Occipital lobe (tissue), 2 donors: ENCODE data around the gene APOA4. TPM values are rescaled to one million over a fixed set of nuclear protein-coding genes. Genes with fewer than 3 reads are reported as not detected.

Source experiments
- DNase-seq: peaks from one replicate; lab custom pipeline; 2025; lab: John Stamatoyannopoulos, UW
- total RNA-seq: library from RNA; depleted of rRNA; stranded (reverse); fragments of >200 nt; gene quantifications from one replicate; pipeline ENCODE4 v1.2.3, GENCODE V29; 2014

Gene APOA4
- total RNA-seq, 1 donor from 2014 or later = not detected

GRCh38 chr11:116830184-116830912 is 7.2 kb upstream of the APOA4 start:
- DNase-seq = no peak

DNA sequence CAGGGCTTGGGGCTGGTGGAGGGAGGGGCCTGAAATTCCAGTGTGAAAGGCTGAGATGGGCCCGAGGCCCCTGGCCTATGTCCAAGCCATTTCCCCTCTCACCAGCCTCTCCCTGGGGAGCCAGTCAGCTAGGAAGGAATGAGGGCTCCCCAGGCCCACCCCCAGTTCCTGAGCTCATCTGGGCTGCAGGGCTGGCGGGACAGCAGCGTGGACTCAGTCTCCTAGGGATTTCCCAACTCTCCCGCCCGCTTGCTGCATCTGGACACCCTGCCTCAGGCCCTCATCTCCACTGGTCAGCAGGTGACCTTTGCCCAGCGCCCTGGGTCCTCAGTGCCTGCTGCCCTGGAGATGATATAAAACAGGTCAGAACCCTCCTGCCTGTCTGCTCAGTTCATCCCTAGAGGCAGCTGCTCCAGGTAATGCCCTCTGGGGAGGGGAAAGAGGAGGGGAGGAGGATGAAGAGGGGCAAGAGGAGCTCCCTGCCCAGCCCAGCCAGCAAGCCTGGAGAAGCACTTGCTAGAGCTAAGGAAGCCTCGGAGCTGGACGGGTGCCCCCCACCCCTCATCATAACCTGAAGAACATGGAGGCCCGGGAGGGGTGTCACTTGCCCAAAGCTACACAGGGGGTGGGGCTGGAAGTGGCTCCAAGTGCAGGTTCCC is 6.5 kb upstream of the APOA4 start, which contains the start of gene APOC3:
Gene APOC3, plus strand, starts transcription at position 383 of the 659 bp plus-strand sequence. CDS start 676 bp downstream, outside the sequence.
- no peak for DNase-seq

GRCh38 chr11:116828632-116829524 is 5.8 kb upstream of the APOA4 start:
- DNase-seq = no peak

- DNase-seq = no peak
Observed at GRCh38 chr11:116827461-116827860, 4.4 kb upstream of the APOA4 start.

GRCh38 chr11:116826751-116827431 is 3.8 kb upstream of the APOA4 start:
- no peak for DNase-seq

DNA sequence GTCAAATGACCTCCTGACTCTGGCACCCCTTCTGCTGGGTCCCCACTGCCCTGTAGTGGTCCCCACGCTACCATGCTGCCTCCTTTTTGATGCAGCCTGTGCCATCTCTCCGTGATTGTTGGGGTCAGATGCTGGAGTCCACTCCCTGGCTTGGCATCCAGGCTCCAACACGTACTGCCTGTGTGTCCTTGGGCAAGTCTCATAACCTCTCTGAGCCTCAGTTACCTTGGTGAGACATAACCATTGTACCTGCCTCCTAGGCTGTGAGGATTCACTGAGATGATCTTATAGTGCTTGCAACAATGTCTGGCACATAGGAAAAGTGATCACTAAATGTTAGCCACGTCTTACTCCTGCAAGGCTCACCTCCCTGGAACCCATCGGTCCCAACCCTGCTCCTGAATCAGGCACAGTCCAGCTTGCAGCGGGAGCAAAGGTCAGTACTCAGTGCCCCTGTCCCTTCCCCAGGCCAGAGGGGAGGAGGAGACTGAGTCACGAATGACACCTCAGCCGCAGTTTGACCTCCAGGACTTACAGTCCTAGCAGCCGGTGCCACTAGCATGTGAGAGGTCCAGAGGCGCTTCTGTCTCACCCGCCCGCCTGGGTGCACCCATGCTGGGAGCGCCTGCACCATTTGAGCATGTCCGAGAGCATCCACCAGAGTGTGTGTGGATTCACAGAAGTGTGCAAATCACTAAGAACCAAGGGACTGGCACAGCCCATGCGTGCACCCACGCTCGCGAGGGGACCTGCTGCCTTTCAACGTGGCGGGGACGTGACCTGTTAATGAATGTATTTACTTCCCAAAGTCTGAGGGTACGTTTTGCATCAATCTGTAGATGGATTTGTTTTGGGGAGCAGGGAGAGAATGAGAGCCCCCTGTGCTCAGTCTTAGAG is 3.0 kb upstream of the APOA4 start:
- DNase-seq = no peak

- DNase-seq = no peak
Observed at GRCh38 chr11:116825434-116825833, 2.3 kb upstream of the APOA4 start.

DNA sequence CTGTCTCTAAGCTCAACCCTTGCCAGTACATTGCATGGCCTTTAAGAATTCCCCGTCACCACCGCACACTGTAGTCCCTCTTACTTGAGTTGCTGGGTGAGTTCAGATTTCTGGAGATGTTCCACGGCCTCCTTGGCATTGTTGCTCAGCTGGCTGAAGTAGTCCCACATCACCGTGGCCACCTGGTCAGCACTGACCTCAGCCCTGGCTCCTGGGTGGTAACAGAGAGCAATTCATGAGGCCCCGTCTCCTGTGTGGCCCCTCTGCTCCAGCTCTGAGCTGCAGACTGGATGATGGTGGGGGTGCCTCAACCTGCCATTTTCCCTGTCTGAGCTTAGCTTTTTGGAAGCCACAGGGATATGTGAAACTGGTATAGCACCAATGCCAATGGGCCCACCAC is 529 bp downstream of the APOA4 start:
- DNase-seq = no peak

- no peak for DNase-seq
Observed at GRCh38 chr11:116821050-116821918, 1.8 kb downstream of the APOA4 start.

DNA sequence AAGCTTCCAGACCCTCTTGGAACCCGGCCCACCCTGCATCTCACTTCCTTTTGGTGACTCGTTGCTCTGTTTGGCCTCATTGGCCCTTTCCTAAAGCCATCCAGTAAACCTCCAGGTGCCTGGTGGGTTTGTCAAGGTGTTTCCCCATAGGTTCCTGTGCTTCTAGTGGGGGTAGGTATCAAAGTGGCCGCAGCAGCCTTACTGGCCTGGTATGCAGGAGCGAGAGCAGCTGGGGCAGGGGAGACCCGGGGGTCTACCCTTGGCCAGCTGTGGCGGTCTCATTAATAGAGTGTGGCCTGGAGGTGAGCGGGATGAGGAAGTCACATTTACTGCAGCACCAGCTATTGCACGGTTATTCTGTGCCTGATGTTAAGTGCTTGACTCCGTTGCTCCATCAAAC is 4.1 kb downstream of the APOA4 start:
- DNase-seq = no peak

- no peak for DNase-seq
Observed at GRCh38 chr11:116814502-116814901, 8.6 kb downstream of the APOA4 start.

- no peak for DNase-seq
Observed at GRCh38 chr11:116813781-116814471, 9.2 kb downstream of the APOA4 start.

DNA sequence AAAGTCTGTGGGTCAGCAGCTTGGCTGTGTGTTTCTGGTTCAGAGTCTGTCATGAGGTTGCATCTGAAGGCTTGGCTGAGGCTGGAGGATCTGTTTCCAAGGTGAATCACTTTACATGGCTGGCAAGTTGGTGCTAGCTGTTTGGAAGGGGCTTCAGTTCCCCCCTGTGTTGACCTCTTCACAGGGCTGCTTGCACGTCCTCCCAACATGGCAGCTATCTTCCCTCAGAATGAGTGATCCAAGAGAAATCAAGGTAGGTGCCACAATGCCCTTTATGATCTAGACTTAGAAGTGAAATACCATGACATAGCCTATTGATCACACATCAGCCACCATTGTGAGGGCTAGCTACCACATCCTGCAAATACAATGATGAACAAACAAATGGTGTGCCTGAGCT is 9.9 kb downstream of the APOA4 start:
- no peak for DNase-seq

DNA sequence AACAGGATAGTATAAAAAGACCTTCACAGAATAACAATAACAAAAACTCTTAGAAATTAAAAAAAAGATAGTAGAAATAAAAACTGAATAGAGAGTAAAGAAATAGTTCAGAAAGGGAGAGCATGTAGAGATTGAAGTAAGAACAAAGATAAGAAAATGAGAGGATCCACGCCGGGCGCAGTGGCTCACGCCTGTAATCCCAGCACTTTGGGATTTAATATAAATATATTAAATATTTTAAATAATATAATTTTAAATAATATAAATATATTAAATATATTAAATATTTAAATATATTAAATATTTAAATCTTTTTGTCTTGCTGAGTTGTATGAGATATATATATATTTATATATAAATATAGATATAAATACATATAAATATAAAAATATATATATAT is 11.0 kb downstream of the APOA4 start:
- DNase-seq = no peak

- DNase-seq = no peak
Observed at GRCh38 chr11:116811194-116811593, 11.9 kb downstream of the APOA4 start.

DNA sequence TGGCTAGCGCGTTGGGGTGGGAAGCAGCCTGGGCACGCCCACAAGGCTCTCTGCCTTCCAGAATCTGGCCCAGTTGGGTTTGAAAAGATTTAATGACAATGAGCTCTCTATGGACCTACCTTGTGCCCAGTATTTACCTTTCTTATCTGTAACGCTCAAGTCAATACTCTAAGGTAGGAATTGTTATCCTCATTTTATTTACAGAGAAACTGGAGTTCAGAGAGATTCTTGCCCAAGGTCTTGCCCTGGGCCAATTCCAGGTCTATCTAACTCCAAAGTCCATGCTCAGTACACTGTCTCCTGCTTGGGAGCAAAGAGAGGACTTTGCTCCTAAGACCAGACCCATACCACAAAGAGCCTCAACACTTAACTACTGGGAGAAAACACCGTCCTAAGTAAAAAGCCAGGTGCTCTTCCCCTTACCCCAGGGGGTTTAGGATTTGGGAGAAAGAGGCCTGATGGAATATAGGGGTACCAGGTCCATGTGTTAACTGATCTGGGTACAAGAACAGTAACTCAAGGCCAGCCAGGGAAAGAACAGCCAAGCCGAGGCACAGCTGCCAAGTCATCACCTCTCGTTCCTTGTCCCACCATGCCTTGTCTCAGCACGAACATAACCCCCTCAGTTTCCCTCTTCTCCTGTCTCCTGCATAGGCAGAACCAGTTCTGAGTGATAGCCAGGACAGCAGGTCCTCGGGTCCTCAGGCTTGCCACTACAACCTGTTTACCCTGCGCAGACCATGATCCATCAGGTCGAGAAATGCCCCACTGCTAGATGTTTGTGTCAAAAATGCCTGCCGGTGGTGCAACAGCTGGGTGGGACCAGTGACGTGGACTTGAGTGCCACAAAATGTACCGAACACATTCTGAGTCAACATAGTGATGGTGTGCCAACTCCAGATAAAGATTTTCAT is 14.6 kb downstream of the APOA4 start:
- DNase-seq = no peak

- no peak for DNase-seq
Observed at GRCh38 chr11:116807601-116808261, 15.4 kb downstream of the APOA4 start.
